ENCODE data around the gene KLF17. TPM values are rescaled to one million over a fixed set of nuclear protein-coding genes. Genes with fewer than 3 reads are reported as not detected.

Gene KLF17
- total RNA-seq, 2 experiments from 2014 or later = not detected

DNA sequence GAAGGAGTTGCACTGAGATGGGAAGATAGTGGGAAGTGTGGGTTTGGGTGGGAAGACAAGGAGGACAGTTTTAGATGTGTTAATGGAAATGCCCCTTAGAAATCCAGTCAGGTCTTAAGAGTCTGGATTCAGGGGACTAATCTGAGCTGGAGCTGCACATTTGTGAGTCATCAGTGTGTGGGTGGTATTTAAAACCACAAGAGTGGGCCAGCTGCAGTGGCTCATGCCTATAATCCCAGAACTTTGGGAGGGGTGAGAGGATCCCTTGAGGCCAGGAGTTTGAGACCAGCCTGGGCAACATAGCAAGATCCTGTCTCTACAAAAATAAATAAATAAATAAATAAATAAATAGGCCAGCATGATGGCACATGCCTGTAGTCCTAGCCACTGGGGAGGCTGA lies 46.4 kb upstream of the KLF17 start:
- intact Hi-C loops (cut with micrococcal nuclease; ENCODE audit: unreplicated experiment) = no loop called here
- H3K9me2 ChIP-seq (ENCODE audit: insufficient read depth, low read length) = no peaks in the 10 kb centered on the region
- no peak overlapping the region for H3K4me2 ChIP-seq (ENCODE audit: low read length)
- TF ChIP-seq, protein P1, sequence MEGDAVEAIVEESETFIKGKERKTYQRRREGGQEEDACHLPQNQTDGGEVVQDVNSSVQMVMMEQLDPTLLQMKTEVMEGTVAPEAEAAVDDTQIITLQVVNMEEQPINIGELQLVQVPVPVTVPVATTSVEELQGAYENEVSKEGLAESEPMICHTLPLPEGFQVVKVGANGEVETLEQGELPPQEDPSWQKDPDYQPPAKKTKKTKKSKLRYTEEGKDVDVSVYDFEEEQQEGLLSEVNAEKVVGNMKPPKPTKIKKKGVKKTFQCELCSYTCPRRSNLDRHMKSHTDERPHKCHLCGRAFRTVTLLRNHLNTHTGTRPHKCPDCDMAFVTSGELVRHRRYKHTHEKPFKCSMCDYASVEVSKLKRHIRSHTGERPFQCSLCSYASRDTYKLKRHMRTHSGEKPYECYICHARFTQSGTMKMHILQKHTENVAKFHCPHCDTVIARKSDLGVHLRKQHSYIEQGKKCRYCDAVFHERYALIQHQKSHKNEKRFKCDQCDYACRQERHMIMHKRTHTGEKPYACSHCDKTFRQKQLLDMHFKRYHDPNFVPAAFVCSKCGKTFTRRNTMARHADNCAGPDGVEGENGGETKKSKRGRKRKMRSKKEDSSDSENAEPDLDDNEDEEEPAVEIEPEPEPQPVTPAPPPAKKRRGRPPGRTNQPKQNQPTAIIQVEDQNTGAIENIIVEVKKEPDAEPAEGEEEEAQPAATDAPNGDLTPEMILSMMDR (conservative IDR thresholded peaks at IDR 0.05; ENCODE audit: low read length) = no peak
- TF ChIP-seq EZH2phosphoT487 (IDR thresholded peaks at IDR 0.05; ENCODE audit: borderline replicate concordance, low read depth, low read length) = no peak
- H3K36me3 ChIP-seq (ENCODE audit: insufficient read depth, low read length) = no peaks in the 10 kb centered on the region
- BruUV-seq (replicated peaks) = no TSS peak
- no peak overlapping the region for H2AFZ ChIP-seq (ENCODE audit: low read length)
- ChIA-PET POLR2A (interaction anchor here (0.7 to 1.1 kb wide), 2 partner anchors 11 to 278 kb away, joined by 3 read pairs; no protein-coding TSS in a partner anchor), CTCF (ENCODE audit: unreplicated experiment) (no interaction called here)
- no peak overlapping the region for H3K27ac ChIP-seq (ENCODE audit: low read depth, low read length, poor library complexity, severe bottlenecking)
- no peaks in the 10 kb centered on the region for H4K20me1 ChIP-seq (ENCODE audit: insufficient read depth, low read length)
- no peak overlapping the region for H3K4me3 ChIP-seq (ENCODE audit: low read depth, low read length, poor library complexity, severe bottlenecking)
- no peaks in the 10 kb centered on the region for H3K9me3 ChIP-seq (ENCODE audit: low read length)
- H3K79me2 ChIP-seq (ENCODE audit: insufficient read depth, low read depth, low read length) = no peaks in the 10 kb centered on the region
- no peak for DNase-seq (ENCODE audit: low spot score)
- peaks cover 30% of the 10 kb centered on the region for H3K4me1 ChIP-seq (ENCODE audit: insufficient read depth, low read length, poor library complexity, severe bottlenecking)

DNA sequence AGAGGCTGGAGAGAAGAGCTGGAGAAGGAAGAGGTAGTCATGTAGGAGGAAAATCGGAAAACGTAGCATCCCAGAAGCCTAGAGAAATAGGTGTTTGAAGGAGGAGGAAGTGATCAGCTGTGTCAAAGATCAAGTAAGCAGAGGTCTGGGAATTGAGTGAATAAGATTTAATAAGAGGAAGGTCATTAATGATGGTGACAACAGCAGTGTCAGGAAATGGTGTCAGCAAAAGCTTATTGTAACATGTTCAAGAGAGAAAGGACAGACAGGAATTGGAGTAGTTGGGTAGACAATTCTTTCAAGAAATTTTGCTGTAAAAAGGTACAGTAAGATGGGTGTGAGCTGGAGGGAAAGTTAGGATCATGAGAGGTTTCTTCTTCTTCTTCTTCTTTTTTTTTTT lies 45.8 kb upstream of the KLF17 start:
- no TSS peak for BruUV-seq (replicated peaks)
- Histone ChIP-seq H4K20me1 (ENCODE audit: insufficient read depth, low read length) (no peaks in the 10 kb centered on the region), H3K4me2 (ENCODE audit: low read length) (no peak overlapping the region), H2AFZ (ENCODE audit: low read length) (no peak overlapping the region), H3K27ac (ENCODE audit: low read depth, low read length, poor library complexity, severe bottlenecking) (no peak overlapping the region), H3K4me1 (ENCODE audit: insufficient read depth, low read length, poor library complexity, severe bottlenecking) (peaks cover 24% of the 10 kb centered on the region), H3K79me2 (ENCODE audit: insufficient read depth, low read depth, low read length) (no peaks in the 10 kb centered on the region), H3K9me3 (ENCODE audit: low read length) (no peaks in the 10 kb centered on the region), H3K9me2 (ENCODE audit: insufficient read depth, low read length) (no peaks in the 10 kb centered on the region), H3K4me3 (ENCODE audit: low read depth, low read length, poor library complexity, severe bottlenecking) (no peak overlapping the region), H3K36me3 (ENCODE audit: insufficient read depth, low read length) (no peaks in the 10 kb centered on the region)
- ChIA-PET CTCF (ENCODE audit: unreplicated experiment) (no interaction called here), POLR2A (interaction anchor here (0.7 to 1.1 kb wide), 2 partner anchors 10 to 278 kb away, joined by 3 read pairs; no protein-coding TSS in a partner anchor)
- DNase-seq (ENCODE audit: low spot score) = no peak
- intact Hi-C loops (cut with micrococcal nuclease; ENCODE audit: unreplicated experiment) = no loop called here
- TF ChIP-seq, protein P1 (conservative IDR thresholded peaks at IDR 0.05; ENCODE audit: low read length) = no peak
- no peak for TF ChIP-seq EZH2phosphoT487 (IDR thresholded peaks at IDR 0.05; ENCODE audit: borderline replicate concordance, low read depth, low read length)

DNA sequence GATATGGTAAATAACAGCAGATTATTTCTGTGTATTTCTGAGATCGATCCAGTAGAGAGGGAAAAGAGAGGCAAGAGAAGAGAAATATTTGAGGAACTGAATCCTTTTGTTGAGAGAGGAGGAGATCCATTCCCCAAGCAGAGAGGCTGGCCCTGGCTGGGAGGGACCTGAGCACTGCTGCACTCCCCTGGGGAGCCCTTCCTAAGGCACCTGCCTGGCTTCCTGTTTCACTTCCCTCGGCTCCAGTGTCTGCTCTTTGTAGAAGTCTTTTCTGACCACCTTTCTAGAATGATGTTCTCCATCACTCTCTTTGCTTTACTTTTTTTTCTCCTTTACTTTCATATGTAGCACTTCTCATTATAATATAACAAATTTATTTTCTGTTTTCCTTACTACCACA lies 45.1 kb upstream of the KLF17 start:
- no peaks in the 10 kb centered on the region for H3K36me3 ChIP-seq (ENCODE audit: insufficient read depth, low read length)
- ChIA-PET CTCF (ENCODE audit: unreplicated experiment) (no interaction called here), POLR2A (interaction anchor here (1.1 kb wide), 1 partner anchor 9 kb away, joined by 3 read pairs; no protein-coding TSS in a partner anchor)
- no peaks in the 10 kb centered on the region for H3K9me3 ChIP-seq (ENCODE audit: low read length)
- TF ChIP-seq, protein P1 (conservative IDR thresholded peaks at IDR 0.05; ENCODE audit: low read length) = no peak
- no peak for TF ChIP-seq EZH2phosphoT487 (IDR thresholded peaks at IDR 0.05; ENCODE audit: borderline replicate concordance, low read depth, low read length)
- peak overlapping the region; percentile 34; the same call in 1 of the 2 replicates for H3K4me2 ChIP-seq (ENCODE audit: low read length)
- intact Hi-C loops (cut with micrococcal nuclease; ENCODE audit: unreplicated experiment) = no loop called here
- peaks cover 17% of the 10 kb centered on the region for H3K4me1 ChIP-seq (ENCODE audit: insufficient read depth, low read length, poor library complexity, severe bottlenecking)
- H2AFZ ChIP-seq (ENCODE audit: low read length) = no peak overlapping the region
- DNase-seq (ENCODE audit: low spot score) = peak; percentile 63
- H4K20me1 ChIP-seq (ENCODE audit: insufficient read depth, low read length) = no peaks in the 10 kb centered on the region
- no peak overlapping the region for H3K27ac ChIP-seq (ENCODE audit: low read depth, low read length, poor library complexity, severe bottlenecking)
- no peaks in the 10 kb centered on the region for H3K9me2 ChIP-seq (ENCODE audit: insufficient read depth, low read length)
- no TSS peak for BruUV-seq (replicated peaks)
- H3K79me2 ChIP-seq (ENCODE audit: insufficient read depth, low read depth, low read length) = no peaks in the 10 kb centered on the region
- H3K4me3 ChIP-seq (ENCODE audit: low read depth, low read length, poor library complexity, severe bottlenecking) = no peak overlapping the region

Data from OCI-LY7 (cell line).